HPDE6-E6E7 (cell line): ENCODE measurements around the gene OR5B21.

Source experiments
- DNase-seq: peaks from one replicate; pipeline ENCODE4 v3.0.0; 2011; ENCODE audit warnings: missing footprints; ENCODE audit errors: extremely low spot score

OR5B21 gene

DNA sequence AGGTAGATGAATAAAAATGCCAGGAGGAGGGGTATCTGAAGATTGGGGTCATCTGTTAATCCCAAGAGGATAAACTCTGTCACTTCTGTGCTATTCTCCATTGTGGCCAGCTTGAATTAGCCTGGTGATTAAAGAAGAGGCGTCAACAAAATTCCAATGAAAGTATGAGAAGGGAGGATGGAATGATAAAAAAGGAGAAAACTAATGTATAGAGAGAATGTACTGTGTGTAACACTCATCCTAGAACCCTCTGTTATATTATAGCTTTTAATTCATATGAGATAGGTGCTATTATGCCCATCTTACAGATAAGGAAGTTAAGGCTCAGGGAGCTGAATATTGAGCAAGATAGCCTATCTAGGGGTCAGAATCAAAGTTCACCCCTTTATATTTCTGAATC is at the start of gene OR5B21:
TSS of gene OR5B21 (minus strand) at position 101 of the 400 bp plus-strand sequence. CDS start at position 101, 0 bp downstream.
- DNase-seq, result no peak

DNA sequence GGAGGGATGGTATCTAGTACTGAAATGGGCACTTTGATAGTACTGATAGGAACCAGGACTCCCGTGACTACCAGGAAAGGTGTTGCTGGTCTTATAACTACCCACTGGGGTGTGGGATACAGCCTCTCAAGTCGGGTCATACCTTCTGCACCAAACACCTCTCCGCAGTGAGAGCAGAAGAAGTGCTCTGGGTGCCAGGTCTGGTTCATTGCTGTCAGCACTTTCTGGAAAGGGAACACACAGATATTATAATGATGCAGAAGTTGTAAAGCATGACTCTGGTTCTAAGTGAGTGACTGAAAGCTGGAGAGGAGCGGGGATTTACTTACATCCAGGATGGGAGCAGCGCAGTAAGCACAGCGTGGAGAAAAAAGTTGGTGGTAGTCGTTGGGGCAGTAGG is 41.7 kb upstream of the OR5B21 start:
- DNase-seq, result no peak

GRCh38 chr11:58546841-58547240 is 38.9 kb upstream of the OR5B21 start:
- no peak for DNase-seq

- DNase-seq, result no peak
These were observed 24.0 kb upstream of the OR5B21 start for GRCh38 chr11:58531865-58532341.

- DNase-seq, result no peak
These were observed 22.3 kb upstream of the OR5B21 start for GRCh38 chr11:58530236-58530635.

- no peak for DNase-seq
These were observed 19.5 kb upstream of the OR5B21 start for GRCh38 chr11:58527429-58527828.

GRCh38 chr11:58526721-58527120 is 18.8 kb upstream of the OR5B21 start:
- DNase-seq, result no peak

DNA sequence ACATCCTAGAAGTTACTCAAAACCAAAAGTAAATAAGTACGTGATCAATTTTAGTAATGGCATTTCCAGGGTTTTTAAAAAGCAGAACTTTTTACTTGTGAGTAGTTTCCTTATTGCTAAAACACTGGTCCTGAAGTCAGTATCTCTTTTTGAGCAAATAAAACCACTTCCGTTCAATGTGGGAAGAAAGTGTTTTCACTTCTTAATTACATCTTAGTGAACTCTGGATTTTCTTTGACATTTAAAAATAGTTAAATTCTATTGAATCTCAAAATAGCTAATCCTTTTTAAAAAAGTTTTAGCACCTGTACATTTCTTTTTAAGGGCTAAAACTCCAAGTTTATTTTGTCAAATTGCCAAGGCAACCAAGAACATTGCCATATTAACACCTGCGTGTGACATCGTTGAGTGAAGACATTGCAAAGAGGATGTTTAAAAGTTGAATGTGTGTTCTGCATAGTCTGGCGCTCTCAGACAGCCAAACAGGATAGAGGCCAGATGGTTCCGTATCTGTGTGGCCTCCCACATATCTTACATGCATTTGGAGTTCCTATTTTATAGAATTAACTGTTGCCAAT is 17.2 kb upstream of the OR5B21 start:
- no peak for DNase-seq

DNA sequence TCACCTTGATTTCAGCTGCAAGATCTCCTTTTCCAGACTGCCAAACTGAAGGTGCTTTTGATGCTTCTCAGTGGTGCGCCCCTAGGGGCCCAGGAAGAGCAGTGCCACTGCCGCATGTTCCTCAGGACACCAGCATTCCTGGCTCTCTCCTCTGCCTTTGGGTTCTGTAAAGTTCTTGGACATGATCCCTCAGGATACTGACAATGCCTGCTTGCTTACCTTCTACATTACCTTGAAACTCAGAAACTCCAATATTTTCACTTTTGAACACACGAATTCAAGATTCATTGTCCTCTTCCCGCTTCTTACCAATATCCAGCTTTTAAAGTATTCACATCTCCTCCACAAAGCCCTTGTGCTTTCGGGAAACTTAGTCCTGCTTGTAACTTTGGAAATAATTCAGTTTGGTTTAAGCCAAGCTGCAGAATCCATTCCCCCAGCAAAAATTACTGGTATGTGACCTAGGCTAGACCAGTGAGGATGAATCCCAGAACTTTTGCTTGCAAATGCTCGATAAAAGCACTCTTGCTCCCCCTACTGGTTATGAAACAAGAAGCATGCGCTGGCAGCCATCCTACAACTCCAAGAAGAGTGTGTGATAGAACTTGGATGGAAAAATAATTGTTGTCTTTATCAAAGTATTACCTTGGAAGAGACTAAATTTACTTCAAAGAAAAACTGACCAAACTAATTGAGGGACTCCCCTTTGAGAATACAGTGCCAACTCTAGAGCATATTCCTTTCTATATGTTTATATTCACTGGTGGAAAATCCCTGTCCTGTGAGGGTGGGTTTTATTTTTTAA is 16.5 kb upstream of the OR5B21 start:
- peak; percentile 63 for DNase-seq

DNA sequence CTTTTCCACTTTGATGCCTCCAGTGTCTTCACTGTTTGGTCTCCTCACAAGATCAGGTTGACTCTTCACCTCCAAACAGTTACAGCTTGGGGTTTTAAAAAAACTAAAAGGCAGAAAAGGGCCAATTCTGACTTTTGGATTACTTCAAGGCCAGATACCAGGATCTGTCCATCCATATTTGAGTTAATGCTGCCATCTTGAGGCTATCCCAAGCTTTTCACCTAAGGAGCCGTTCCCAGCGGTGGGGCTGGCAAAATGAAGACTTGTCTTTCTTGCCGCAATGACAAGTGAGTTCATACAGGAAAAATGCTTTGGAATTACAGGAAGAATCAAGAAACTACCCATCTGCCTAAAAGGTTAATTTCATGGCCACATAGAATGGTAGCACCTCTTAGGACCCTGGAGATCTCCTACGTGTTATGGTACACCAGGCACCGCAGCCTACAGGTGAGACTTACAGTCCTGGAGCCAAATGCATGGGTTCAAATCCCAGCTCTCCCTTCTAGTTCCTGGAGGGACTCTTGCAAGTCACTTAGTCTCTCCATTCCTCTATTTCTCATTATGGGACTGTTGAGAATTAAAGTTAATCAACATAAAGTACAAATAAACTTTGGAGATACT is 6.0 kb upstream of the OR5B21 start:
- DNase-seq, result peak; percentile 62

DNA sequence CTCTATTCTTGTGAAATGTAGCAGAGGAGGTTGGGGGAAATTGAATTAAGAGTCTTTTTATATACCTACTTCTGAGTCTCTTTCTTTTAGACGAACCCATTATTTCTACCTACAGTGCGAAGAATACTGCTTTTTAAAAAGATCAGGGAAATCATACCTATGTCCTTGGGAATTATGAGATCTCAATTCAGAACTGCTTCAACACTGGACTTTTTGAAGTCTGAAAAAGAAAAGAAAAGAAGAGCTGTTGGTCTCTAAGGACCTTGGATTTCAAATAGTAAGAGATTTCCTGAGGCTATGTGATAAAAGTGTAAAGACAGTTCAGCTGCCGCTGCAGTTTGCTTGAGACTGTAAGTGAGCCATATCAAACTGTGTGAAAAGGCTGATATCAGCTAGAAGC is 3.7 kb upstream of the OR5B21 start:
- DNase-seq, result no peak

GRCh38 chr11:58509748-58510147 is 1.8 kb upstream of the OR5B21 start:
- no peak for DNase-seq

GRCh38 chr11:58508814-58509213 is 909 bp upstream of the OR5B21 start:
- DNase-seq, result no peak

GRCh38 chr11:58507355-58507754 is 550 bp downstream of the OR5B21 start:
- no peak for DNase-seq

DNA sequence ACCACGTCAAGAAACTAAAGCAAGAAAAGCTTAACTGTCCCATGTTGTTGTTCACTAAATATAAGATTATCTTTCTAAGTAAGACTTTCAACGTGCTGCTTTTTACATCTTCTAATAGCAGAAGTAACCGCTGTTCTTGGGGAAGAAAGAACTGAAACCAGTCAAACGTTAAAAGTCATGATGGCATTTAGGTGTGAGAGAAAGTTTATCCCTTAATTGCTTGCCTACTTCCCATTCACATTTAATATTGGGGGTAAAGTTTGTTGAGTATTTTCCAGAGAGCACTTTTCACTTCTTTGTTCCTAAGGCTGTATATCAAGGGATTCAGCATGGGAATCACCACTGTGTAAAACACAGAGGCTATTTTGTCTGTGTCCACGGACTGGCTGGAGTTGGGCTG is 970 bp downstream of the OR5B21 start:
- no peak for DNase-seq

GRCh38 chr11:58505849-58506248 is 2.1 kb downstream of the OR5B21 start:
- no peak for DNase-seq

- no peak for DNase-seq
These were observed 3.7 kb downstream of the OR5B21 start for GRCh38 chr11:58504232-58504631.

- DNase-seq, result no peak
These were observed 4.5 kb downstream of the OR5B21 start for GRCh38 chr11:58503361-58503856.

DNA sequence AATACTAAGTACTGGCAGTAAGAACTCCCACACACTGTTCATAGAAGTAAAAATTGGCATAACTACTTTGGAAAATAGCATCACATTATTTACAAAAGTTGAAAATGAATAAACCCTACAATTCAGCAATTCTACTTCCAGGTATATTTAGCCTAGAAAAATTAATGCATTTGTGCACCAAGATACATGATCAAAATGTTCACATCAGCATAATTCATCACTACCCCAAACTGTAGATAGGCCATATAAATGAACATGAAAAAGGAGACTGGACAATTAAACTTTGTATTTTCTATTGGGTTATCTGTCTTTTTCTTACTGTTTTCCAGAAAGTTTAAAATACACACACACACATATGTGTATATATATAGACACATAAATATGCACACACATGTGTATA is 5.9 kb downstream of the OR5B21 start:
- DNase-seq, result no peak

- DNase-seq, result no peak
These were observed 9.4 kb downstream of the OR5B21 start for GRCh38 chr11:58498464-58498863.

- no peak for DNase-seq
These were observed 10.0 kb downstream of the OR5B21 start for GRCh38 chr11:58497951-58498350.

GRCh38 chr11:58495906-58496305 is 12.0 kb downstream of the OR5B21 start:
- no peak for DNase-seq

GRCh38 chr11:58494101-58494500 is 13.8 kb downstream of the OR5B21 start:
- DNase-seq, result no peak
